ENCODE results near the gene CRLF3. TPM values are rescaled to one million over a fixed set of nuclear protein-coding genes. Genes with fewer than 3 reads are reported as not detected.
"Not testable (repeated sequence)": the region's sequence is repeated elsewhere in the genome, so short reads cannot be mapped to it uniquely, and the experiment has no call there.

The CRLF3 gene
- total and polyA plus RNA-seq, 2 donors (not counting 1 experiment from before 2014, with no cell fraction given), result 12.6 to 16.7 TPM

GRCh38 chr17:30814236-30814635, 10.3 kb downstream of the CRLF3 start:
- DNase-seq (ENCODE audit: low read depth in 2 of 2); H2AFZ ChIP-seq (ENCODE audit: low read length); H3K4me2 ChIP-seq (ENCODE audit: extremely low read depth, insufficient read depth, low read length); H3K9me3 ChIP-seq (ENCODE audit: control insufficient read depth, insufficient read depth, low read depth, low read length); H3K4me3 ChIP-seq (replicated peaks in 1 of 4; ENCODE audit: control extremely low read depth in 1 of 4, insufficient read depth in 1 of 4, low read depth in 3 of 4, low read length in 4 of 4); H3K79me2 ChIP-seq (ENCODE audit: control insufficient read depth, insufficient read depth, low read length); H4K20me1 ChIP-seq (ENCODE audit: control insufficient read depth, extremely low read depth, insufficient read depth, low read length); H3K4me1 ChIP-seq (ENCODE audit: control insufficient read depth, extremely low read depth, insufficient read depth, low read length); H3K27me3 ChIP-seq (ENCODE audit: control insufficient read depth, insufficient read depth, low read length); H3K36me3 ChIP-seq (ENCODE audit: control insufficient read depth, insufficient read depth, low read length); H3K27ac ChIP-seq (ENCODE audit: insufficient read depth, low read length); H3K9ac ChIP-seq (ENCODE audit: insufficient read depth, low read length): not testable (repeated sequence)

GRCh38 chr17:30812218-30813177, 12.0 kb downstream of the CRLF3 start:
- DNase-seq (ENCODE audit: low read depth in 2 of 2), result peak; percentile 35 to 60
- H3K27ac ChIP-seq (ENCODE audit: insufficient read depth, low read length), result no peak overlapping the region
- no peak overlapping the region for H3K4me3 ChIP-seq (replicated peaks in 1 of 4; ENCODE audit: control extremely low read depth in 1 of 4, insufficient read depth in 1 of 4, low read depth in 3 of 4, low read length in 4 of 4)
- no peak overlapping the region for H3K9ac ChIP-seq (ENCODE audit: insufficient read depth, low read length)
- H3K9me3 ChIP-seq (ENCODE audit: control insufficient read depth, insufficient read depth, low read depth, low read length), result no peaks in the 10 kb centered on the region
- H4K20me1 ChIP-seq (ENCODE audit: control insufficient read depth, extremely low read depth, insufficient read depth, low read length), result no peaks in the 10 kb centered on the region
- peaks cover 4% of the 10 kb centered on the region for H3K79me2 ChIP-seq (ENCODE audit: control insufficient read depth, insufficient read depth, low read length)
- H2AFZ ChIP-seq (ENCODE audit: low read length), result no peak overlapping the region
- no peak overlapping the region for H3K4me2 ChIP-seq (ENCODE audit: extremely low read depth, insufficient read depth, low read length)
- TF ChIP-seq CTCF (conservative IDR thresholded peaks at IDR 0.05 in 1 of 2, IDR thresholded peaks at IDR 0.05 in 1 of 2; ENCODE audit: low read depth in 1 of 2, low read length in 2 of 2) (no peak), EZH2 (IDR thresholded peaks at IDR 0.05; ENCODE audit: low read length, missing control alignments) (no peak)
- H3K36me3 ChIP-seq (ENCODE audit: control insufficient read depth, insufficient read depth, low read length), result no peaks in the 10 kb centered on the region
- H3K4me1 ChIP-seq (ENCODE audit: control insufficient read depth, extremely low read depth, insufficient read depth, low read length), result no peaks in the 10 kb centered on the region
- no peaks in the 10 kb centered on the region for H3K27me3 ChIP-seq (ENCODE audit: control insufficient read depth, insufficient read depth, low read length)

- Histone ChIP-seq H3K4me3 (replicated peaks in 1 of 4; ENCODE audit: control extremely low read depth in 1 of 4, insufficient read depth in 1 of 4, low read depth in 3 of 4, low read length in 4 of 4) (no peak overlapping the region), H3K4me2 (ENCODE audit: extremely low read depth, insufficient read depth, low read length) (no peak overlapping the region), H4K20me1 (ENCODE audit: control insufficient read depth, extremely low read depth, insufficient read depth, low read length) (no peaks in the 10 kb centered on the region), H3K9ac (ENCODE audit: insufficient read depth, low read length) (no peak overlapping the region), H3K27me3 (ENCODE audit: control insufficient read depth, insufficient read depth, low read length) (no peaks in the 10 kb centered on the region), H3K4me1 (ENCODE audit: control insufficient read depth, extremely low read depth, insufficient read depth, low read length) (no peaks in the 10 kb centered on the region), H3K27ac (ENCODE audit: insufficient read depth, low read length) (no peak overlapping the region), H2AFZ (ENCODE audit: low read length) (no peak overlapping the region), H3K9me3 (ENCODE audit: control insufficient read depth, insufficient read depth, low read depth, low read length) (no peaks in the 10 kb centered on the region), H3K36me3 (ENCODE audit: control insufficient read depth, insufficient read depth, low read length) (no peaks in the 10 kb centered on the region), H3K79me2 (ENCODE audit: control insufficient read depth, insufficient read depth, low read length) (peaks cover 2% of the 10 kb centered on the region)
- DNase-seq (ENCODE audit: low read depth in 2 of 2), result no peak
- TF ChIP-seq EZH2 (IDR thresholded peaks at IDR 0.05; ENCODE audit: low read length, missing control alignments) (no peak), CTCF (conservative IDR thresholded peaks at IDR 0.05 in 1 of 2, IDR thresholded peaks at IDR 0.05 in 1 of 2; ENCODE audit: low read depth in 1 of 2, low read length in 2 of 2) (no peak)
Measured at GRCh38 chr17:30809867-30810266, 14.6 kb downstream of the CRLF3 start.

Measured in fibroblast of lung (primary cell).